NCI-H82 (cell line): ENCODE data around the gene GPR158.

Experiments
- DNase-seq: peaks from one replicate; lab custom pipeline; 2025; lab: John Stamatoyannopoulos, UW

The GPR158 gene

DNA sequence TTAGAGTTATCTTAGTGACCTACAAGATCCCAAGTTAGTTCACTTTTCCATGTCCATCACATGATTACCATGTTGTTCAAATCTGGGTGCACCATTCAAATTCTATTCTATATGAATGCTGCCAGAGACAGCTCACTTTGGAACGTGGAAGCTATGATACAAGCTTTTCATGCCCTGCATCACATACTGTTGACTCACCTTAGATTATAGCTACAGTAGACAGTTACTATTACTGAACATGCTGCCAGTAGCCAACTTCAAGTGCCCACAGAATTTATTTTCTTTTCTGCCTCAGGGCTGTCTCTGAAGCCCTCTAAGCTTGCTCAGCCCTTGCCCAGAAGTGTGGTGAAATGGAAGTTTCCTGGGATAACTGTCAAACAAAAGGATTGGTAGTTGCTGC, 231.1 kb downstream of the GPR158 start:
- DNase-seq = no peak

DNA sequence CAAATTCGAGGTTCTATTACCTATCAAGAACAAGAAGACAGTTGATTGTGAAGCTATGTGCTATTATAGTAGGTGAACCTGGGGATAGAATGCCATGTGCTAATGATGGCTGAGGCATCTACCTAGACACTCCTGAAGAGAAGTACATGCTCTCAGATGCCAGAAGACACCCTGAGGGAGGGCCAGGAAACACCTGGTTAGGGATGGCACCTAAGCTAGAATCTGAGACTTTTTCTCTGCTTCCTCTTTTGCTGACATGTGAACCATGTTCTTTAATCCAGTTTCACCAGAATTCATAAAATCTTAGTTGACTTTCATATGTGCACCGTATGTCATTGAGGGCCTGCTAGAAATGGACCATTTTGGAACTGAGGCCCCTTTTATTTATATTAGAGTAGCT, 242.8 kb downstream of the GPR158 start:
- no peak for DNase-seq

DNA sequence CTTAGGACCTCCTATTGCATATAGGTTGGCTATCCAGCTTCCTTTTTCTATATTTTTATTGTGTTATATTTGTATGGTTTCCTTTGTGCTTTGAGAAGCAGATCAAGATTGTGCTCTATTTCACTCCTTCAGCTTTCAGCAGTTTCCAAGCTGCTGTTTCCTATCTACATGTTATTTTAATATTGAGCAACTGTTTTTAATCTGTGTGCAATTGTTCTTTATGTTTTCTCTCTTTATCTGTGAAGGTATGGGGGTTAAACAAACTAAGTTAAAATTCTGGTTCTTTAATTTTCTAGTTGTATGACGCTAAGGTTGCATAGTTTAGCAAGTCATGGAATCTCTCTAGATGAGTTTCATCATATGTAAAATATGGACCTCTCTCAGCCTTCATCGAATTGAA, 251.0 kb downstream of the GPR158 start:
- DNase-seq = no peak

DNA sequence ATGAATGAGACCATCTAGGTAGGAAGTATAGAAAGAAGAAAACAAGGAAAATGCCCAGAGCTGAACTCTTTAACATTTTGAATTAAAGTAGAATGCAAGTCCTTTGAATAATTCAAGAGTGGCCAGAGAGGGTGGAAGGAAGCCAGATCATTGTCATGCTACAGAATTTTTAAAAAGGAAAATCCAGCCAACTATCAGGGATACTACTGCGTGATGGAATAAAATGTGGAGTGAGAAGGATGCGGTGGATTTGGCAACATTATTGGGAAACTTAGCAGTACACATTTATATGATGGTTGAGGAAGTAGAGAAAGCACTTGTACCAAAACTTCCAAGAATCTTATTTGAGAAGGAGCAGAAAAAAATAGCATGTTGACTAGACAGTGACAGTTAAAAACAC, 261.6 kb downstream of the GPR158 start:
- no peak for DNase-seq

DNA sequence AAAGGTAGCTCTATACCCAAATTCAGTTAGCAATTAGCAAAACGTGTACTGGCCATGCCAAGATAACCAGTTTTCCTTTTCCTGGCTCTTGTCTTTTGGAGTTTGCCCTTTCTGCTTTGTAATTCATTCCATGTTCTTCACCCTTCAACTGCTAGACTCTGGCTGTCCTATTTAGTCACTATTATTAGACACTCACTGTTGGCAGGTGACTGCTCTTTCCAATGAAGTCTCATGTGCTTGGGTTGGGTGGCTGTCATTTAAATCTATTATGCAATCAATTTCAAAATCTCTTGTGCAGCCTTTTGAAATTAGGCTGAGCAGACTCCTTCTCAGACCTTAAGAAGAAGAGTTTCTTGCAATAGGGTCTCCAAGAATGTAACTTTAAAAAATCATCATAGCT, 266.5 kb downstream of the GPR158 start:
- no peak for DNase-seq

DNA sequence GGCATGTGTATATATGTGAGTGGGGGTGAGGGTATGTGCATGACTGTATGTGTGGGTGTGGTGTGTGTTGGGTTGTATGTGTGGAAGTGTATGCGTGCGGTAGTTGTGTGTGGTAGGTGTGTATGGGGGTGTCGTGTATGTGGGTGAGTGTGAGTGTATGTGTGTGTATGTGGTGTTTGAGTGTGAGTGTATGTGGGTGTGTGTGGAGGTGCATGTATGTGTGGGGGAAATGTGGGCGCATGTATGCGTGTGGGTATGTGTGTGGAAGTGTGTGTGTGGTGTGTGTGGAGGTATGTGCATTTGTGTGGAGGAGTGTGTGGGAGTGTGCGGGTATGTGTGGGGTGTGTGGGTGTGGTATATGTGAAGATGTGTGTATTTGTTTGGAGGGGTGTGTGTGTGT, 269.5 kb downstream of the GPR158 start:
- DNase-seq = no peak

DNA sequence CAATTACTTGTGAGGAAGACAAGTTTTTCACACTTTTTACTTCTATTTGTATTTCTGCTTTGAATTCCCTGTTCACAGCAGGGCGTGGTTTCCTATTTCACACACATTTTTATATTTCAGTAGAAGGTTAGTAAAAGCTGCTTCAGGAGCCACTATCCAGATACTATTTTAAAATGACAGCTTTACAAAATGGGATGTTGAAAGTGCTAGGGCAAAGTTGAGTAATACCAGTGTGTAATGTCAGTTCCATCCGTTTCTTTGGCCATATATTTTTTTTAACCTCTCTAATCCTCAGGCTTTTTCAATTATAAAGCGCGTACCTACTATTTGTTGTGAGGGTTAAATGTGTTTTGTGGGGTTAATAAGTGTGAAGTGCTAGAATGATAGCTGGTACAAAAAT, 276.6 kb downstream of the GPR158 start:
- no peak for DNase-seq

DNA sequence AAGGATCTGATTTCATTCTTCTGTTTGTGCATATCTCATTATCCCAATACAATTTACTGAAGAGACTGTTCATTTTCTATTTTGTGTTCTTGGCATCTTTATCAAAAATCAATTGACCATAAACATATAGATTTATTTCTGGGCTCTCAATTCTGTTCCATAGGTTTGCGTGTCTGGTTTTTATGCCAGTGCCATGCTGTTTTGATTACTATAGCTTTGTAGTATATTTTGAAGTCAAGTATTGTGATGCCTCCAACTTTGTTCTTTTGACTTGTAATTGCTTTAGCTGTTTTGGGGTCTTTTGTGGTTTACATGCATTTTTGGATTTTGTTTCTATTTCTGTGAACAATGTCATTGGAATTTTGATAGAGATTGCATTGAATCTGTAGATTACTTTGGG, 278.8 kb downstream of the GPR158 start:
- DNase-seq = no peak

DNA sequence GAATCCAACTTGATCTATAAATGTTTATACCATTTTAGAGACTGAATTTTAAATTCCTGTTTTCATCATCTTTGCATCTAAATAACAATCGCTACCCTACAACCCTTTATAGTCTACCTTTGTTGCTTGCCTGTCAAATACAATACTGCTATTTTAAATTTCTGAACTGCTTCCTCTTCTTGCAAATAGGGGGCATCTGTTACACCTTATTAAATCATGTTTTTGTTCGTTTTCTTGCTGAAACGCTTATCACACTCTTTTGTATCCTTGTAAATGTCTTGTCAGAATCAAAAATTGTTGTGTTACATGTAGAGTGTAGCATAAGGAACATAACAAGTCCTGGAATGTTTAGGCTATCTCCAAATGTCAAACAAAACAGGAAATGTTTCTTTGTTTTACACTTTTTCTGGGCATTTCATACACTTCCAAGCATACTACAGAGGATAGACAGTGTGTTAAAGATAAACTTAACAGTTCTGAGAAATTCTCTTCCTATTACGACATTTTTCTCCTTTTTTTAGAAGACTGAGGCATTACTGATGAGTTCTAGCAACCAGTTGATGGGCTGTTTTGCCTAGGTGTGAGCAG, 281.3 kb downstream of the GPR158 start:
- no peak for DNase-seq

DNA sequence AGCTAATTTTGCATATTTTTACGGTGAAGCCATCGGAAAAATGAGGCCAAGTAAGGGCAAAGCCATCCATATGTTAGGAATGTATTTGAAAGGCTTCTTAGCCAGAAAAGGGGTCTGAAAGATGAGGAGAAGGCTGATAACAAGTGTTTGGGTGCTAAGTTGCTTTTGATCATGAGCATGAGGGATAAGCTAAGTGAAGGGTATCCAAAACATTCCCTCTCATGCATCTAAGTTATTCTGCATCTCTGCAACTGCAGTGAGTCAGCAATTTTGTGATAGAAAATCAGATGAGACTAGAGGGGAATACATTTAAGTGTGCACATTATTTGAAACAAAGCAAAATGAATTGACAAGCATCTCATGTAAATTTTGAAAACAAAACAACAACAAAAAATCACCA, 282.8 kb downstream of the GPR158 start:
- DNase-seq = no peak

DNA sequence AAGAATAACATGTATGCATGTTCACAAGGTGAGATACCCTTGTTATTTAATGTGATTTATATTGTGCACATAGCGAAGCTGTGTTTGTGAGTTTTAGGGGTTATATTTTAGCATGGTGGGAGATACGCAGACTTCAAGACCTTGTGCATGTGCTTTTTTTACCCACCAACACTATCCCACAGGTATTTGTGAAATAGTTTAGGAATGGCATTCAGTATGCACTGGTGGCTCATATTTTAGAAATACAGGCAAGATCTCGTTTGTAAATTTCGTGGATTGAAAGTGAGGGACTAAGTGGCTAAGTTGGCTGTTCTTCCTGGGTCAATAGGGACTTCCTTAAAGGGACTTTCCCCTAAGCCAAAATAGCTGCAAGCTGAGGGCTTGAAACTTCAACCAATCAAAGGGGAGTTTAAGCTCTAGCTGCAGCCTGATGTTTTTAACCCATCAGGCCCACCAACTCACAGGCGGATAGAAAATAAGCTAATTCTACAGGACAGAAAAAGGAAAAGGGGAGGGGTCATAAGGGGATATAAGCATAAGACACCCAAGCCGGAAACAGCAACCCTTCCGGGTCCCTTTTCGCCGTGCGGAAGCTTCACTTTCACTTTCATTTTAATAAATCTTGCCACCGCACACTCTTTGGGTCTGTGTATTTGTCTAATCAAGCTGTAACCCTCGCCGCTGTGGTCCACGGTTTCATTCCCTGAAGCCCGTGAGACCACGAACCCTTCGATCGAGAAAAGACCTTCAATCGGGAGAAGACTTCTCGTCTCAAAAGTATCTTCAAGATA, 291.0 kb downstream of the GPR158 start:
- DNase-seq = no peak

DNA sequence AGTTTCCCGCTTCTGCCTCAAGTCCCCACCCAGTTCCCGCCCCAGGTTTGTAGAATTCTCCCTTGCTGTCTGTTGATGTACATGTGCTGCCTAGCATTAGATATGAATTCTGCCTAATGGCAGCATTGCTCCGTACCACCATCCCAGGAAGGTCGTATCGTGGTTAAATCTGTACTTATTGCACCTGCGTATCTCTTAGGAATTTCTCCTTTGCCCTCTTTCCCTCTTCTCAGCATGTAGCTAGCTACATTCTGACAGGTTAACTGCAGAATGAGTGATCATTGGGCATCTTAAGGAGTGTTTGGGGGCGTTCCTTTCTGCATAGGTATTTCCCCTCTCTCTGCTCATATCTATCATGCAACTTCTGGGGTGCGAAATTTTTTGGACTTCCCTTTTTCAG, 293.1 kb downstream of the GPR158 start:
- no peak for DNase-seq

DNA sequence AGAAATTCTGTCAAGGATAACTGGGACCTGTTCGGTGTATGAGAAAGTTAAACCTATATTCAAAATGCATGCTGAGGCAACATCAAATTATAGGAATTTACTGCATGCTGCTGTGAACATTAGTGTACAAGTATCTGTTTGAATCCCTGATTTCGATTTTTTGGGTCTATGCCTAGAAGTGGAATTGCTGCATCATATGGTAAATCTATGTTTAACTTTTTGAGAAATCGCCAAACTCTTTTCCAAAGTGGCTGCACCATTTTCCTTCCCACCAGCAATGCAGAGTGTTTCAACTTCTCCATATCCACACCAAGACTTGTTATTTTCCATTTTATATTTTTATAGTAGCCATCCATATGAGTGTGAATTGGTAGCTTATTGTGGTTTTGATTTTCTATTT, 306.7 kb downstream of the GPR158 start:
- DNase-seq = no peak

DNA sequence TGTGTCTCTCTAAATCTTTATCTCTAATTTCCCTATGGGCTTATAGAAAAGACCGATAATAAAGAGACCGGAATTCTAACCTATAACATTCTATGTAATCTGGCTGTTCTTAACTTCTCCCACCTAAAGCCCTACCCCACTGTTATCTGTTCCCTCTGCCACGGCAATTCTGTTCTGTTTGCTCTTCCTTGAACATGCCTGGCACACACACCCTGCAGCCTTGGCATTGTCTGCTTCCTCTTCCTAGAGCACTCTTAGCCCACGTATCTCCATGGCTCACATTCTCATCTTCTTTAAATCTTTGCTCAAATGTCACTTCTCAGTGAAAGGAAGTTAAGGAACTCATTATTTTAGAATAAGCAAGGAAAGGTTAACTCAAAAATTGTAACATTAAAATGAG, 309.2 kb downstream of the GPR158 start:
- DNase-seq = no peak

DNA sequence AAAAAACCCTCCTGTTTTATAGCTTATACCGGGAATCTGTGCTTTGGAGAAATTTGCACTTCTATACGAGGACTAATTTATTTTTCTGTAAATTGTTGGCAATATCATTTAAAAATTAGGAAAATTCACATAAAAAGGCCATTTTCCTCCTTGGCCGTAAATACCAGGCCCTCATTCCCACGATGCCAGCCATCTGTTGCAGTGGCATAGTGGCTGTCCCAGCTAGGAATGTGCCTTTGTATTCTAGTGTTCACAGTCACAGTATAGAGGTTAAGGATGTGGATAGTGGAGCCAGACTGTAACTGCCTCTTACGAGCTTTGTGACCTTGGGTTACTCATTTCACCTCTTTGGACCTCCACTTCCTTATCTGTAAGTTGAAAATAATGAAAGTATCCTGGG, 312.5 kb downstream of the GPR158 start:
- DNase-seq = no peak

DNA sequence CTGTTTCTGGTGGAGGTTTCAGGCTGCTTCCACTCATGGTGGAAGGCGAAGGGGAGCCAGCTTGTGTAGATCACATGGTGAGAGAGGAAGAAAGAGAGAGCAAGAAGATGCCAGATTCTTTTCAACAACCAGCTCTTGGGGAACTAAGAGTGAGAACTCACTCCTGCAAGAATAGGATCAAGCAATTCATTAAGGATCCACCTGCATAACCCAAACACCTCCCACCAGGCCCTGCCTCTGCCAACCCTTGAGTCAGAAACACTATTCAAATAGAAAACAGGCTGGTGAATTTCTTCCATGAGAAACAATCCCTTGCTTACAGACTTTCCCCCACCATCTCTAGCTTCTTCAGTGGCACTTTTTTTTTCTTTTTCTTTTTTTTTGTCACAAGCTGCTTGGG, 317.2 kb downstream of the GPR158 start:
- no peak for DNase-seq

DNA sequence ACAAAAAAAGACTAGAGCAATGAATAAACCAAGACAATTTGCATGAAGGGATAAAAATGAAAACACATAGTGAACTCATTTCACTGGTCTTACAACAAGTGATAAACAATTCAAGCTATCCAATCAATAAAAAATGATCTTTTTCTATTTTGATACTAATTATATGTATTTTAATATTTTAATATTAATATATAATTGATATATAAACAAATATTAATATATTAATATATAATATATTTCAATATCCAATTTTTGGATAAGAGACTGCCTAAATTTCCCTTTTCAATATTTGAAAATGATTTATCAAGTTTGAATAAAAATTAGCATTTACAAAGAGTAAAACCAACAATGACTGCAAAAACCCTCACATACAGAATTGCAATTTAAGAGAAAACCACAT, 317.9 kb downstream of the GPR158 start:
- DNase-seq = no peak

DNA sequence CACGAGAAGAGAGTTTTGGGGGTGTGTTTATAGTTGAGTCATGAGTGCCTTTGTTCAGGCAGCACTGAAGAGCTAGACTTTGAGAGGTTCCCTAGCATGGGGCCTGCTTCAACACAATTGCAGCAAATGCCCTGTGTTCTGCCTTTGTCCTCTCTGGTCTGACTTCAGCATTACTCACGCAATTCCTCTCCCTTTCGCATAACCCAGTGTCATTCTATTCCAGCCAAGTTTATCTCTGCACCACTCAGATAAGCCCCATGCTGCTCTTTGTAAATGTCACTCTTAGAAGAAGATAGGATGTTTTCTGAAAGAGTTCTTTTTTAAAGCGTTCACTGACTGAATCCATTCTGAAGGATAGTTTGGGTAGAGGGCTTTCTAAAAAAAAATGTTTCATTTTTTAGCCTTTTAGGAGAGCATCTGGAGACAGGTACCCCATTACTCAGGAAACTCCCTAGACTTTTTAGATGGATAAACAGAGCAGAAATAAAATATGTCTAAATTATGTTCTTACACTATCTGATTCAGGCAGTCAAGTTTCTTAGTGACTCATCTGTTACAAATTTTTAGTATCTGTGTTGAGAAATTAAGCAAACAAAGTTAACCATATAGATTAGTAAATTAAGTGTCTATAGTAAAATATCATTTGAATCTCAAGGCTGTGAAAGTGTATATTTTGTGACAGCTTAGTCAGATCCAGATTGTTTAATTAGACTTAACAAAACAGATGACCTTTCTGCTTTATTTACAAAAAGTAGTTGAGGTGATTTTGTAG, 318.5 kb downstream of the GPR158 start:
- no peak for DNase-seq

DNA sequence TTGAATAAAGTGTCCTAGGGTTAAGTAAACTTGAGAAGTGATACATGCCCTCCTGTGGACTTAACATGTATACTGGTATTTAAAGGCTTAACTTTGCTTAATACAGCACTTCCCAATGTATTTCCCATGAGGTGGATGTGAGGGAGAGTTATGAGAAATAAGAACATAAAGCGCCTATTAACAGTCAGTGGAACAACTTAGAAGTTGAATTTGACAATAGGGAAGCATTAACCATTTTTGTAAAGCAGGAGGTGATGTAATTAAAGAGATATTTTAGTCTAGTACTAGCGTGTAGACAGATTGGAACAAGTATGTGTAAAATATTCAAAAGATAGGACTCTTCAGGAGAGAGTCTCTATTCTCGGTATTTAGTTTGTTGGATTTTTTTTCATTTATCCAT, 322.4 kb downstream of the GPR158 start:
- no peak for DNase-seq

DNA sequence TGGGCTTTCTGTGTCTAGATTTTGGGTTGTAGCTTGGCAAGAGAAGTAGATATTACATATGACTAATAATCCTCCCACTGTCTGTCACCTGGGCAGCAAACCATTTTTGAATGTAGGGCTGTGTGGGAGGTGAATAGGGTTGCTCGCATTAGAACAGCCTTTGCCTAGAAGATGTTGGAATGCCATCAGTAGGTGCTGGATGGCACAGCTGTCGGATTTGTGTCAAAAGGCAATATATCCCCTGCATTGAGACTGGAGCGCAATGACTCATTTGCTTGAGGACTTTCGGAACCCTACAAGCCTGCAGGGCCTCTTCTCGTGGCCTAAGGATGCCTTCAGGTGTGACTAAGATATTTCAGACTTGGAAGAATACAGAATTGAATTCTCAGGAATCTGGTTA, 323.8 kb downstream of the GPR158 start:
- DNase-seq = no peak

DNA sequence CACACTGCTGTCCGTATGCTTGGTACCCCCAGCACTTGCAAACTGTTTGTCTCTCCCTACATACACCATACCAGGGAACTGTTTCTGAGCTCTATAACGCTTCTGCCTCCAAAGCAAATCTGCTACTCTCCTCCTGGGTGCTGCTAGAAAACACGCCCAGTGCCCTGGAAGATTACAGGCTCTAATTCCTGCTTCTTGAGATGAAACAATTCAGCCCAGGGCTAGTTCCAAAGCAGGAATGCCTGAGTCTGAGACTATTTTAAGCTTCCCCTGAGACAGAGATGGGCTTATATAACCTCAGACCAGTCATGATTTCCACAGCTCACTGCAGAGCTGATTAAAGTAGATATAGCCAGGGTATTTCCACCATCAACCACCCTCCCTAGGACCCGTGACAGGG, 327.1 kb downstream of the GPR158 start:
- no peak for DNase-seq

DNA sequence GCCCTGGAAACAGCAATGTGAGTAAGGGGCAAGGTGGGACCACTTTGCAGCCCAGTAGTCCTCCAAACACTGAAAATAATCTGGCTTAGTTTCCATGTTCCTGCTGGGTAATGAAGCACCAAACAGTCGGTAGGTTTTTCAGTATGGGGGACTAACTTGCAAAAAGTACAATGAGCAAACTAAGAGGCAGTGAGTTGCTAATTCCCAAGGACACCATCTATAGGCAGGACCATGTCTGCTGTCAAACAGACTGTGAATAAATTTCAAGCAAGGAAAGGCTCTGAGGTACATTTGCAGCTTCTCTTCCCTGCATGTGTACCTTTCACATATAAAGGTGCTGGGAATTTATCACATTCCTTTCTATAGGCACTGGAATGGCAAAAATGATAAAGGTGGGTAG, 327.7 kb downstream of the GPR158 start:
- no peak for DNase-seq

DNA sequence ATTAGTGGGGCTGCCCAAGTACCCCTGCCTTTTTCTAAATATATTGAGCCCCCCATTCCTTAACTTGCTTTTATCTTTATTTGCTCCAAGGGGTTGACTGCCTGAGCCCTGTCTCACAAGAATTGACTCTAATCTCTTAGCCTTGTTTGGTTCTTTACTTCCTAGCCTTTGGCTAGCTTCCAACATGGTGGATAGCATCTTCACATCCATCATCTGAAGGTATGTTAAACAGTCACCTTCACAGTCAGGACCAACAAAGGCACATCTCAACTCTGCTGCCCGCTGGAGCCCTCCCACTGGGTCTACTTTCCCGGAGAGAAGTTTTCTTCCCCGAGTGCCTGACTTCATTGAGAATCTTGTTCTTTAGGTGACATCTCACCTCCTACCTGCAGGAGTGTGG, 329.5 kb downstream of the GPR158 start:
- DNase-seq = no peak
